C4-2B (cell line): Measurements from ENCODE around the gene B3GLCT.

Experiments
- ZFX ChIP-seq: fragments of 450-650 bp; IDR thresholded peaks from 2 replicates; pipeline ENCODE4 v1.6.1; 2017
- TF ChIP-seq, protein P1 (sequence below): fragments of 450-650 bp; conservative IDR thresholded peaks from 2 replicates; pipeline ENCODE4 v1.5.1; 2017; ENCODE audit warnings: mild to moderate bottlenecking

DNA sequence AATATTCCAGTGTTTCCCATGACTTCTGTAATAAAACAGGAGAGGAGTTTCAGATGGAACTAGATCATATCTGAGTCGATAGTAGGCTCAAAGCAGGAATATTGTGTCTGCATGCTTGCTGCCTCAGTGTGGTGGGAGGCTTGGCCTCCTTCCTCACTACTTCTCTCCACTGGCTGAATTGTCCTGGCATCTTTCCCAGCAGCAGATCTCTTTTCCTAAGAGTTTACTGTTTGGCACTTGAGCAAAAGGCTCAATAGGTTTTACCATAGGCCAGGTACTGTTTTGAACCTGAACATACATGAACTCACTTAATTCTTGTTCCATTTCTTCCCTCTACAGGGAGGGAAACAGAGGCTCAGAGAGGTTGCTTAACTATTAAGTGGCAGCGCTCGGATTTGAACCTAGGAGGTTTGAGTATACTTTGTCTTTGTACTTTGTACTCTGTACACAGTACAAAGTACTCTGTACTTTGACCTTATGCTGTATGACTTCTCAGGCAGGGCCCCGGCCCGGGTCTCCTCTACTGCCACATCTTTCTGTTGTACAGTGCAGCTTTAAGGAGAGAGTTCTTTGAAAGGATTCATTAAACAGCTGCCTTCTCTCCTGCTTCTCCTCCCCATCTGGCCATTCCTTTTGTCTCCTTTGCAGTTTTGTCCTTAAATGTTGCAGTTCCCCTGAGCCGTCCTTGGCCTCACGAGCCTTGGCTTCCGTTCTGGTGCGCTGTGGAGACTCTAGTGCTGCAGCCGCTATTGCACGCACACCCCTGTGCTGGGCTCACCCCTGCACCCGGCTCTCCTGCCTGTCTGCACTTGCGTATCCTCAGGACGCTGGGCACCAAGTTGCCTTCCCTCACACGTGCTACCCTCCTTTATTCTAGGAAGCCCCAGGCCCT is 8.1 kb downstream of the B3GLCT start:
- TF ChIP-seq, protein P1, sequence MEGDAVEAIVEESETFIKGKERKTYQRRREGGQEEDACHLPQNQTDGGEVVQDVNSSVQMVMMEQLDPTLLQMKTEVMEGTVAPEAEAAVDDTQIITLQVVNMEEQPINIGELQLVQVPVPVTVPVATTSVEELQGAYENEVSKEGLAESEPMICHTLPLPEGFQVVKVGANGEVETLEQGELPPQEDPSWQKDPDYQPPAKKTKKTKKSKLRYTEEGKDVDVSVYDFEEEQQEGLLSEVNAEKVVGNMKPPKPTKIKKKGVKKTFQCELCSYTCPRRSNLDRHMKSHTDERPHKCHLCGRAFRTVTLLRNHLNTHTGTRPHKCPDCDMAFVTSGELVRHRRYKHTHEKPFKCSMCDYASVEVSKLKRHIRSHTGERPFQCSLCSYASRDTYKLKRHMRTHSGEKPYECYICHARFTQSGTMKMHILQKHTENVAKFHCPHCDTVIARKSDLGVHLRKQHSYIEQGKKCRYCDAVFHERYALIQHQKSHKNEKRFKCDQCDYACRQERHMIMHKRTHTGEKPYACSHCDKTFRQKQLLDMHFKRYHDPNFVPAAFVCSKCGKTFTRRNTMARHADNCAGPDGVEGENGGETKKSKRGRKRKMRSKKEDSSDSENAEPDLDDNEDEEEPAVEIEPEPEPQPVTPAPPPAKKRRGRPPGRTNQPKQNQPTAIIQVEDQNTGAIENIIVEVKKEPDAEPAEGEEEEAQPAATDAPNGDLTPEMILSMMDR, result no peak
- no peak for TF ChIP-seq ZFX
